22Rv1 (cell line): ENCODE results near the gene GPC4.

Experiments used
- ZFX ChIP-seq: fragments of 450-650 bp; IDR thresholded peaks from 2 replicates; pipeline ENCODE4 v1.6.1; 2017; ENCODE audit warnings: antibody characterized with exemption, borderline replicate concordance
- TF ChIP-seq, protein P1 (sequence below): fragments of 450-650 bp; IDR thresholded peaks from 2 replicates; pipeline ENCODE4 v1.5.1; 2017; ENCODE audit warnings: mild to moderate bottlenecking

DNA sequence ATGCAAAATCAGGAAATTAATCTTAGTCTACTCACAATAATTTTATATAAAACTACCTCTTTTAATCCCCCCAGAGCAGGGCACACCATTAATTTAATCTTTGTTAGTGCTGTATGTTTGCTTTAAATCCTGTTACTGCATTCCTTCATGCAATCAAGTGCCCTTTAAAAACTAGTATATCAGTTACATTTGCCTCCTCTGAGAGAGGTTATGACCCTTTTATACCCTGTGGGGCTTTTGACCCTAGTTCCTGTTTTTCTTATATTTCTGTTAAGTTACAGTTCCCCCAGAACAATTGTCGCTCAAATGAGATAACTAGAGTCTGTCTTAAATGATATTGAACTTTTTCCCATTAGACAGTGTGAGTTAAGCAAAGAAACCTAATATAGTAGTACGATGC lies 46.2 kb downstream of the GPC4 start:
- TF ChIP-seq, protein P1, sequence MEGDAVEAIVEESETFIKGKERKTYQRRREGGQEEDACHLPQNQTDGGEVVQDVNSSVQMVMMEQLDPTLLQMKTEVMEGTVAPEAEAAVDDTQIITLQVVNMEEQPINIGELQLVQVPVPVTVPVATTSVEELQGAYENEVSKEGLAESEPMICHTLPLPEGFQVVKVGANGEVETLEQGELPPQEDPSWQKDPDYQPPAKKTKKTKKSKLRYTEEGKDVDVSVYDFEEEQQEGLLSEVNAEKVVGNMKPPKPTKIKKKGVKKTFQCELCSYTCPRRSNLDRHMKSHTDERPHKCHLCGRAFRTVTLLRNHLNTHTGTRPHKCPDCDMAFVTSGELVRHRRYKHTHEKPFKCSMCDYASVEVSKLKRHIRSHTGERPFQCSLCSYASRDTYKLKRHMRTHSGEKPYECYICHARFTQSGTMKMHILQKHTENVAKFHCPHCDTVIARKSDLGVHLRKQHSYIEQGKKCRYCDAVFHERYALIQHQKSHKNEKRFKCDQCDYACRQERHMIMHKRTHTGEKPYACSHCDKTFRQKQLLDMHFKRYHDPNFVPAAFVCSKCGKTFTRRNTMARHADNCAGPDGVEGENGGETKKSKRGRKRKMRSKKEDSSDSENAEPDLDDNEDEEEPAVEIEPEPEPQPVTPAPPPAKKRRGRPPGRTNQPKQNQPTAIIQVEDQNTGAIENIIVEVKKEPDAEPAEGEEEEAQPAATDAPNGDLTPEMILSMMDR = no peak
- TF ChIP-seq ZFX = no peak
